COLO829 (cell line): ENCODE data around the gene RFX4.

Experiments
- DNase-seq: peaks from one replicate; pipeline ENCODE4 v3.0.0; 2012; ENCODE audit warnings: low spot score

Gene RFX4

DNA sequence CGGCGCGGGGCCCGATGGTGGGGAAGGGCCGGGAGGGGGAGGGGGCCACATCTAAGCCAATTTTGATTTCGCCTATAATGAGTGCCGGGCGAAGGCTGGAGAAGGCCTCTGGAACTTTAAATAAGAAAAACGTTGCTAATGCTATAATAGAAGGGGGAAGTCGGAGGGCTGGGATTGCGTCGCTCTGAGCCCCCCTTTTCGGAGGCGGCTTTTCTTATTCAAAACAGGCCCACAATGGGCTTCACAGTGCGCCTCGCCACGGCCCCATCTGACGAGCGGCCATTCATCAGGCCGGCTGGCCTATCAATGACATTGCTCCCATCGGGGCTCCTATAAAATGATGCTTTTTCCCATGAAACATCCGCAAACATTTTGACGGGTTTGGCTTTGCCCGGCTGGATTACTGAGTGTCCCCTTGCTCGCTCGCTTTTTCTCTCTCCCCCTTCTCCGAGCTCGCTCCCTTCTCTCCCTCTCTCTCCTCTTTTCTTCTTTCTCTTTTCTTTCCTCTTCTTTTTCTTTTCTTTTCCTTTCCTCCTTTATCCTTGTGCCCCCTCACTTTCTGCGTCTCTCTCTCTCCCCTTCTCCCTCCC lies at the start of gene RFX4:
RFX4 (plus strand) TSS at position 364 of the 590 bp plus-strand sequence. CDS start 317 bp downstream, outside the sequence.
- no peak for DNase-seq

DNA sequence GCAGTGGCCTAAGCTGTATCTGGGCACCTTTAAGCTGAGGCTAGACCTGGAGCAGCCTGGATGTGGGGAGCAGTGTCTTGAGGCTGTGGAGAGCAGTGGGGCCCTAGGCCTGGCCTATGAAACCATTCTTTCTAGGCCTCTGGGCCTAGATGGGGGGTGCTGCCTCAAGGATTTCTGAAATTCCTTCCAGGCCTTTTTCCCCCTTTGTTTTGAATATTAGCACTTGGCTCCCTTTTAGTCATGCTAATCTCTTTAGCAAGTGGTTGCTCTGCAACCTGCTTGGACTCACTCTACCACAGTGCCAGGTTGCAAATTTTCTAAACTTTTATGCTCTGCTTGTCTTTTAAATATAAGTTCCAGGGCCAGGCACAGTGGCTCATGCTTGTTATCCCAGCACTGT lies 41.6 kb upstream of the RFX4 start:
- no peak for DNase-seq

DNA sequence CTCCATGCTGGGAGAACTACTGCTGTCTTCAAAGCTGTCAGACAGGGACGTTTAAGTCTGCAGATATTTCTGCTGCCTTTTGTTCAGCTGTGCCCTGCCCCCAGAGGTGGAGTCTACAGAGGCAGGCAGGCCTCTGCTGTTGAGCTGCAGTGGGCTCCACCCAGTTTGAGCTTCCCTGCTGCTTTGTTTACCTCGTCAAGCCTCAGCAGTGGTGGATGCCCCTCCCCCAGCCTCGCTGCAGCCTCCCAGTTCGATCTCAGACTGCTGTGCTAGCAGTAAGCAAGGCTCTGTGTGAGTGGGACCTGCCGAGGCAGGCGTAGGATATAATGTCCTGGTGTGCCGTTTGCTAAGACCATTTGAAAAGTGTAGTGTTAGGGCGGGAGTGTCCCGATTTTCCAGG lies 31.4 kb upstream of the RFX4 start:
- no peak for DNase-seq

DNA sequence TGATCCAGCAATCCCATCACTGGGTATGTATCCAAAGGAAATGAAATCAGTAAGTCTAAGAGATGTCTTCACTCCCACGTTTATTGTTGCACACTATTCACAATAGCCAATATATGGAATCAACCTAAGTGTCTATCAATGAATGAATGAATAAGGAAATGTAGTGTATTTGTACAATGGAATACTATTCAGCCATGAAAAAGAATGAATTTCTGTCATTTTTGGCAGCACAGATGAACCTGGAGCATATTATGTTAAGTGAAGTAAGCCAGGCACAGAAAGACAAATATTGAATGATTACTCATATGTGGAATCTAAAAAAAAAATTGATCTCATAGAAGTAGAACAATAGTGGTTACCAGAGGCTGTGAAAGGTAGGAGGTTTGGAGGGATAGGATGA lies 30.6 kb upstream of the RFX4 start:
- DNase-seq: no peak

DNA sequence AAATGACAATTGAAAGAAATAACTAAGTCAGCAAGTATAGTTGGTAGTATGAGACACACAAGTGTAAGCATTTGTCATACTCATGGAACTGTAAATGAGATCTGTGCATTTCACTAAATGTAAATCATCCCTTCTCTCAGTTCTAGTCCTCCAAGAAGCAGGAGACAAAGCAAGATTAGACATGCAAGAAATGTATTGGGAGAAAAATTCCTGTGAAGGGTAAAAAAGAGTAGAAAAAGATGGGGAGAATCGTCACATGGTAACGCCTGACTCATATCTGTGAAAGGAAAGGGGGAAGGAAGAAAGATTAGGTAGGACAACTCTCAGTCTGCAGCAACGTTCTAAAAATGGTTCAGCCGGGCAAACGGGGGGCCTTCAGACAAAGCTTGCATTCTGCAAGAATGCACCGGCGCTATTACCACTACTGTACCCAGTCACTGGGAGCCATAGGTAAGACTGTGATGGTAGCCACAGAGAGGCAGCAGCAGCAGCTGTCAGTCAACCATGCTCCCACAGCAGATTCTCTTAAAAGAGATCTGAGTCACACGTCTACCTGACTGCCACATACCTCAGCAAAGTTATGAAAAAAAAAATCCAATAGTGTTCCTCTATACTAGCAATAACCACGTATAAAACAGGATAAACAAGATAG lies 18.0 kb upstream of the RFX4 start:
- DNase-seq: no peak

DNA sequence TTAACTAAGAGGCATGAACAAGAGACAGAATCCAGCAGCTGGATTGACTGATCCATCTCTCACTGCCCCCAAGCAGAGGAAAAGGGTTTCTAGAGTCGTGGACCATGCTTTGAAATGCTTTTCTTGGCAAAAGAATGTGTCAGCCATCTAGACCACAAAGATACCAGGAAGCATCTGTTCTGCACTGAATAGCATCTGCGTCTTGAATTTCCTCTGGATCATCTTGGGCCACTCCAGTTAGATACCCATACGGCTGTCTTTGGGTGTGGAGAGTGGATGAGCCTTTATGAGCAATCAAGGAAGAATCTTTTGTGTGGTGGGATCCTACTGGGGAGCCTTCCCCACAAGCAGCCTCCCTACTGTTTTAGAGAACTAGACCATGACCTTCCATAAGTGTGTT lies 16.0 kb upstream of the RFX4 start:
- no peak for DNase-seq

DNA sequence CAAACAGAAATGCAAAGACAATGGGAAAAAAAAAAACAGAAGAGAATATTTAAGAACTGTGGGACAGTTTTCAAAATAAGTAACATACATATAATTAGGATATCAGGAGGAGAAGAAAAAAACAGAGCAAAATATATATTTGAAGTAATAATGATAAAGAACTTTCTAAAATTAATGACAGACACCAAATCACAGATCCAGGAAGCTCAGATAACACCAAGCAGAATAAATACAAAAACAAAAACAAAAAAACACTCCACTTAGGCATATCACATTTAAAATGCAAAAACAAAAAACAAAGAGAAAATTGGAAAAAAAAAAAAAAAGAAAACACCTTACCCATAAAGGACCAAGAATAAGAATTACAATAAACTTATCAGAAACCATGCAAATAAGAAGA lies 9.6 kb upstream of the RFX4 start:
- no peak for DNase-seq

DNA sequence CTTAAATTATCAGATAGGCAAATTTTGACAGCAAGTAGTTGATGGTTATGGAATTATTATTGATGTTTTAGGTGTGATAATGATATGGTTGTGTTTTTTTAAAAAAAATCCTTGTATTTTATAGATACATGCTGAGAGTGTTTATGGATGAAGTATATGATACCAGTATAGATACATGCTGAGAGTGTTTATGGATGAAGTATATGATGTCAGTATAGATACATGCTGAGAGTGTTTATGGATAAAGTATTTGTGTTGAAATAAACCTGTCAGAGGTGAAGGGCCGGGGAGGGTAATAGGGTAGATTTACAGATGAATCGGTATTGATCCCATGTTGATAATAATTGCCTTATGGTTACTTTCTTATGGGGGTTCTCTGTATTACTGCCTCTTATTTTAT lies 6.0 kb upstream of the RFX4 start:
- DNase-seq: no peak

DNA sequence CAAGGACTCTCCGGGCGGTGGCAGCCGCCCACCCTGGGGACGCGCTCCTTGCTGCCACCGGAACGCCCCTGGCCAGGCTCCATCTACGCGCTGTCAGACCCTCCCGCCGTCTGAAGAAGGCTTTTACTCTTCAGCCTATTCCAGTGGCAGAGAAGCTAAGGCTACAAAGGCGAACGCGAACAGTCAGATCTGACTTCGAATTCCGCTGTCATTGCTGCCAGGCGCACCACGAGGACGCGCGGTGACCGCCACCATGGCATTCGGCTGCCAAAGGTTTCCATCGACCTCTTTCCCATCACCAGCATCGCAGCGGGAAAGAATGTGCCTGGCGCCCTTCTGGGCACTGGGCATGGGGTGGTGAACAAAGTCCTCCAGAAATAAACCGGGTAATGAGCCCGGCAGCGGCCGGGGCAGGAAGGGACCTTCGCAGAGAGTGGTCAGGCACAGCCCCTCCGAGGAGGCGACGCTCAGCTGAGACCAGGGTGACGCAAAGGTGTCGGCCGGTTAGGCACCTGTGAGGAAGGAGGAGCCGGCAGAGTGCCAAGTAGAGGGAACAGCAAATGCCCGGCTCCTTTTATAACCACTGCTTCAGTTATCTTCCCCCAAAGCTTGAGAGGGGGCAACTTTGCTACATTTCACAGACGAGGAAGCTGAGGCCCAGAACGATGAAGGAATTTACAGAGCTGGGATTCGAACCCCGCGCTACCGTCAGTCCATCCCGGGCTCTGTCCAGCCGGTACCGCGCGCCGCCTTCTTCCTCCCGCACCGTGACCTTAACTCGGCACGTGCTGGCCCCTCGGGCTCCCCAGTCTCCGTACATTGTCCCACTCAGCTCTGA lies 1.9 kb upstream of the RFX4 start:
- DNase-seq: no peak

DNA sequence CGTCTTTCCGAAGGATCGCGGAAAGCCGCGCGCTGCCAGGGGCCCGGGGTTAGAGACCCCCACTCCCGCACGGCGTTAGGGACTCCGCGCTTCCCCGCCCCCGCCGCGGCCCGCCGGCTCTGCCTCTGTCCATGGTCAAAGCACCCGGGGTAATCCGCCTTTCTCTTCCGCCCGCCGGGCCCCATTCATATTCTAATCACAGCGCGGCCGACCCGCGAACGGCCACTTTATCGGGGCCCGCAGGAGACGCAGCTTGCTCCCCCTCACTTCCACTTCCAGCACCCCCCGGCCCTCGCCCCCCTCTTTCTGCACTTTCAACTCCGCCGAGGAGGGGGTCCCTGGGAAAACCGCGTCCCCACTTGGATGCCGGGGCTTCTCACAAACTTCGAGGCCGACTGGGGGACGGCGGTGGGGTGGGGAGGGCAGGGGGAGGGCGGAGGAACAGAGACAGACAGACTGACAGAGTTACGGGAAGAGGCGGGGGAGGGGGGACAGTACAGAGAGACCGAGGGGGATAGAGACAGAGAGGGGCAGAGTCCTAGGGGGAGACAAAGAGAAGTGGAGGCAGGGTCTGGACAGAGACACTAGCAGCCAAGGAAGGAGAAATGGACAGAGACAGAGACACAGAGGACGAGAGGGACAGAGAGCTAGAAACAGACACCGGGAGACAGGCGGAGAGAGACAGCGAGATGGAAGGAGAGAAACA lies 1.1 kb upstream of the RFX4 start:
- peak; percentile 10 for DNase-seq

DNA sequence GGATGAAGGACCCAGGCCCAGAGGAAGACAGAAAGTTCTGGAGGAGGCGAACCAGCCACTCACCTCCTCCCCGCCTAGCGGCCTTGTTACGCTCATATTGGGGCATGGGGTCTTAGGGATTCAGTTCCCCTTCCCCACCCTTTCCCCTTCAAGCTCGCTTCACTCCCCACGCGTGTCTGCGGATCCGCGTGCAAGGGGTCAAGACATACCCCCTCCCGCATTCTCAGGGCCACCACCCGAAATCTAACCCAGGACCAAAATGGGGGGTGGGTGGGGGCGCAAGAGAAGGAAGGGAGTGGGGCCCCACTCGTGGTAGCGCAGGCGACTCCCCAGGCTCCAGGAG lies 584 bp upstream of the RFX4 start:
- DNase-seq: no peak

DNA sequence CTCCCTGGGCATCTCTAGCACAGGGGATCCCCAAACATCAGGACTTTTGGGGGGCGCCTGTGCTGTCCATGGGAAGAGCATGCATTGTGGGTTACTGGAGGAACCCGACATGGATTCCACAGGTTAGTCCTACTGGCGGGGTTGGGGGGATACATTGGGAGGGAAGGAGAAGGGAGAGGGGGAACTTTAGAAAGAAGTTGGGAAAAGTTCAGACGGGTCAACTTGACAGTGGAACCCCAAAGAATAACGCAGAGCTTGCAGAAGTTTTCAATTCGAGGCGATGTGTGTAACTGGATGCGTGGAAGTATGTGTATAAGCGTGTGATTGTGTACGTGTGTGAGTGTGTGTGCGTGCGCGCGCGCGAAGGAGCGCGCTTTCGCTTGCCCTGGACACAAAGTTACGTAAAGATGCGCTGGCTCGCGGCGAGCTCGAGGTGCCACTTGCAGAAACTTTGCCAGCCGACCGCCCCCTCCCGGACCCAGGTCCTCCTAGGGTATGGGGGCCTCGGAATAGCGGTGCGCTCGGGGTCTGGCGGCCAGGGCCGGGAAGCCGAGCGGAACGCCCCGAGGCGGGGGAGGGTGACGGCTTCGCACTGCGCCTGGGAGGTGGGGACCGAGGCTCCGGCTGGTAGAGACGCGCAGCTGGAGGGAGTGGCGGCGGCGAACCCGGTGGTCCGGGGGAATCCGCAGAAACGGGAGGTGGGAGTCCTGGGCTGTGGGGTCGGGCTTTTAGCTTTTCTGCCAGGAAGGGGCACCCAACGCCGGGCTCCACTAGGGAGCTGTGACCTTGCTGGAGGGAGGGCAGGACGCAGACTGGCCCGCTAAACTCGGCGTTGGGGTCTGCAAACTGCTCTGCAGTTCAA lies 669 bp downstream of the RFX4 start:
- DNase-seq: no peak

DNA sequence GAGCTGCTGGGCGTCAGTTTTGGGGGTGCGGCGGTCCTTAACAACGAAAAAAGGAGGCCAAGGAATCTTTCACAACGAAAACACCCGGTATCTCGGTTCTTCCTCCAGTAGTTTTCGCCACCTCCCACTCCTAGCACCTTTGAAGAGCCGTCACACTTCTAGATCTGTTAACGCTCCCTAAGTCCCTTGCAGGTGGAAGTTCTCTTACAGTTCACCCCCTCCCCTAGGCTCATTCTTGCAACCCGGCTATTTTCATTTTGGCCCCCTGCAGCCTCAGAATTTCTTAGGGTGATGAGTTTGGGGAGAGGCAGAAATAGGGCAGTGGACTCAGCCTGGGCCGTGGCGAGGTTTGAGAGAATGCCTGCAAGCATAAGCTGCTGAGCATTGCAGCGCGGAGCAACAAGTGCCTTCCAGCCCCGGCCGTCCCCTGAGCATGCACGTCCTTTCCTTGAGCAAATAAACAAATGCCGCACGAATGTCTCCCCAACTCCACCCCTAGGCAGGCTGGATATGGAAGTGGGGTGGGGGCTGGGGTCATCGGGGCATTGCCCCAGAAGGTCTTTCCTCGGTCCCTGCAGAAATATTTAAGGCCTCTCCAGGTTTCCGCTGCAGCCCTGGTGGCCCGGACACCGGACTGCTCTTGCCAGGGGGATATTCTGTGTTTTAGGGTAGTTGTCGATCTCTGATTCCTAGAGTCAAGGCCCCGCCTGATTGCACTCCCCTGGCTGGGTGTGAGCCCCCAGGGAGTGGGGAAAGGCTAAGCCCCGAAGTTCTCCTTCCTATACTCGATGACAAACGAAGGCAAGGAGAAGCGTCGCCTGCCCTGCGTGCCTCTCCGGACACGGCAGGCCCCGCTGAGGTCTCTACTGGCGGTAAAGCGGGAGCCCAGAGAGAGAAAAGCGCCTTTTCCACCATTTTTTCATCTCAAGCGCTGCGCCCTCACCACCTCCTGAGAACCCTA lies 1.6 kb downstream of the RFX4 start:
- DNase-seq: no peak

DNA sequence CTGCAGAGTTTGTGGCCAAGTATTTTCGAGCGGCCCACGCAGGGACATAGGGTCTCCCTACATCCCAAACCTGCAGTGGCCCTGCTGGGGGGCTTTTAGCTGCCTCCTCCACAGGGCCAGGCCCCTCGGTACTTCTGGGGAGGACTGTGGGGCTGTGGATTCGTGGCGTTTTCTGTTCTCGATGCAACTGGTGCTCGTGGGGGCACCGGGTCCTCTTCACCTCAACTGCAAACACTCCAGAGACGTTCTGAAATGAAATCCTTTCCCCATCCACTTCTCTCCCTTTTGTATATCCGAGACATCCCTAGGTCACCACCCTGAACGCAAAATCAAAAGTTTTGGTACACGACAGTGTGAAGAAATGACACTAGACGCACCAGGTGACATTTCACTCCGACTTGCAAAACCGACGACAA lies 2.3 kb downstream of the RFX4 start:
- DNase-seq: no peak

DNA sequence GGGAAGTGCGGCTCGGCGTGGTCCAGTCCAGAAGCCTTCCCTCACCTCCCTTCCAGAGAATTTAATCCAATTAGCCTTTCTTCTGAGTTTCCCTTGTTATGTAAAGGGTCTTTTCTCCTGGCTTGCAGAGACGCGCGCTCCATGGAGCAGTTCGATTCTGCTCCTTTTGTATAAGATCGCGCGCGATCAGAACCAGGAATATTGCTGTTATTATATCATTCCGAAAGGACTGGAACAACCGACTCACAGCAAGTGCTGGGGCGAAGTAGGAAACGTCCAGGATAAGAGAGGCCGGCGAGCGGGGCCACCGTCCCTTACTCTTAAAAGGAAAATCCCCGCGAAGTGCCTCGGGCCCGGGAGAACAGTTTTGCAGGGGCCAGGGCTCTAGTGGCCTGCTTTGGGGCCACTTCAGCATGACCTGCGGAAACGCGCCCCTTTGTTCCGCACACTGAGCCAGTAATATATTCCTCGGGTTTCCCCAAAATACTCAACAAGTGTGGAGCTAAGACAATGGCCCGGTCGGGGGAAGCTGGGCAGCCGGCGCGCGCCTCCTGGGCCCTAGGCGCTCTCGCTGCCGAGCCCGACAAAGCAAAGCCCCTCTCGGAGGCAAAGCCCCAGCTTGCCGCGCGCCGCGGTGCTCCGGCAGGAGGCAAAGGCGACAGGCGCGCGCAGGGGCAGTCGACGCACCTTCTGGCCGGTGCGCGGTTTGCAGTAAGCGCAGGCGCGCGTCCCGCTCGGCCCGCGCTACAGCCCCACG lies 2.9 kb downstream of the RFX4 start:
- no peak for DNase-seq

DNA sequence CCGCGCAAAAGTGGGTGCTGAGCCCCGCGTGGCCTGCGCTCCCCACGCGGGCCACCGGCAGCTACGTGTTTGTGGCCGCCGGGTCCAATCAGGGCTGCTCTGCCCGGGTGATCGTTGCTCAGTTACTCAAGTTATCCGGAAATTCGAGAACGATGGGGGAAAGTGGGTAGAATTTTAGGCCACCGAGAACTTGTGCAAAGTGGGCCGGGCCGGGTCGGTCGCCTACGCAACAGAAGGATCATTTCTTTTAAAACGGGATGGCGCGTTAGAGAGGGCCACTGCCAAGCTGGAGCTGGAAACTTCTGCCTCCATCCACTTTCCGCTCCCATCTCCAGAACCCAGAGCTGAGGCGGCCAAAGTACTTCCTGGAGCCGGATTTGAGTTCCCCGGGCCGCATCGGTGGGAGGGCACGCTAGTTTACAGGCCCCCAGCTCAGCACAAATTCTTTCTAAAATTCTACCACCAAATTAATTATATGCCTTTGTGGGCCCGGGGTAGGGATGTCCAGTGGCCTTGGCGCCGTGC lies 3.5 kb downstream of the RFX4 start:
- DNase-seq: no peak

DNA sequence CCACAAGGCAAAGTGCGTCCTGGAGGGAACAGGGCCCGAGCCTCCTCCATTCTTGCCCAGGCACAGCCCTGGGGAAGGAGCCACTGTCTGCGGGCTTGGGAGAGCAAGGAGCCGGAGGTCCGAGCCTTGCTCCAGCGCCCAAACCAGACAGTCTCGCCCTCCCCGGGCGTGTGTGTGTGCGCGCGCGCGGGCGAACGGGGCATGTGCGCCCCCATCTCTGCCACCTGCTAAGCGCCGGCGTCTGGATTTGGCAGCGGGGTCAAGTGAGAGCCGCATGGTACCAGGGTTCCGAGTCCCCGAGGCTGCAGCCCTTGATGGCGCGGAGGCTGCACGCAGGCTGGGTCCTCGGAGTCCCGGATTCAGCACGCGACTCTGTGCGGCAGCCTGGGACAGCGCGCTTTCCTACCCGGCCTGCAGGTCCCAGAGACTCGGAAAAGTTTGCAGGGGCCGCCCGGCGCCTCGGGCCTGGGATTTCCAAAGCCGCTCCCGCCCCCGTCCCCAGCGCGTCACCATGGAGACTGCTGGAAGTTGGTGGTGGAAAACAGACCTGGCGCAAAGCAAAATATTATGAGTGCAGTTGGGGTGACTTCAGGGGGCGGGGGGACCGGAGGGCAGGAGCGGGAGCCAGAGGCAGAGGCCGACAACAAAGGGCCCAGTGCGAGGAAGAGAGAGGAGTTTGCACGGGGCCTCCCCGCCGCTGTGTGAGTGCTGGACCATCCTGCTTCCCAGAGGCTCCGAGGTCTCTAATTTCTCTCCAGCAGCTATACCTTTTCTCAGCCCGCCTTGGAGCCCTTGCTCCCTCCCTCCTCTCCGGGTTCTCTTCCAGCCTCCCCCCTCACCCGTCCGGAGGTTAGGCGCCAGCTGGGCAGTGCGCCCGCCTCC lies 4.2 kb downstream of the RFX4 start:
- DNase-seq: no peak

DNA sequence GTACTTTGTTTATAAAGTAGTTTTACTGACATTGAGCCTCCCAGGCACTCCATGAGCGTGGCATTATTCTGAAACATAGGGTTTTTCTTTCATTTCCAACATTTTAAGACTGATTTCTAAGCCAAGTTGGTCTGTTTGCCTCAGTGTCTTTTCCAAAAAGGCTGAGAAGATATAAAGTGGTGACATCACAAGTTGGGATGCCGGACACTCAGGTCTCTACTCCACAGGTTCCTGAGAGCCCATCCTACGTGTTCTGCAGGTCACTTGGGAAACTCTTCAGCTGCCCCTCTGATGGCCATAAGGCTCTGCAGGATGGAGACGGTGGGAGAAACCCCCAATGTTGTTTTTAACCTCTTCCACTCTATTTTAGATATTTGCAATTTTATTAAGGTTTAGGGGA lies 6.0 kb downstream of the RFX4 start:
- DNase-seq: no peak

DNA sequence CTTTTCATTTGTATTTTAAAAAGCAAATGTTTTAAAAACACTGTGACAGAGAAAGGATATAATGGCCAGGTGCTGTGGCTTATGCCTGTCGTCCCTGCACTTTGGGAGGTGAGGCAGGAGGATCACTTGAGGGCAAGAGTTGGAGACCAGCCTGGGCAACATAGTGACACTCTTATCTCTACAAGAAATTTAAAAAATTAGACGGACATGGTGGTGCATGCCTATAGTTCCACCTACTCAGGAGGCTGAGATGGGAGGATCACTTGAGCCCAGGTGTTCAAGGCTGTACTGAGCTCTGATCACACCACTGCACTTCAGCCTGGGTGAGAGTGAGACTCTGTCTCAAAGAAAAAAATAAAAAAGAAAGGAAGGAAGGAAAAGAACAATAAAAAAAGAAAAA lies 7.8 kb downstream of the RFX4 start:
- DNase-seq: no peak
